ENCODE data around the gene FHIT. TPM values are rescaled to one million over a fixed set of nuclear protein-coding genes. Genes with fewer than 3 reads are reported as not detected.

The FHIT gene
- total RNA-seq, 1 donor from 2014 or later = 10.2 TPM

GRCh38 chr3:60185161-60185560, 1066.1 kb downstream of the FHIT start:
- no peak for DNase-seq (ENCODE audit: low spot score)
- ATAC-seq = no peak
- intact Hi-C loops (cut with DNase I) = no loop called here

GRCh38 chr3:60182697-60183096, 1068.6 kb downstream of the FHIT start:
- intact Hi-C loops (cut with DNase I) = no loop called here
- ATAC-seq (no peak), DNase-seq (ENCODE audit: low spot score) (no peak)

GRCh38 chr3:60178931-60179653, 1072.2 kb downstream of the FHIT start:
- DNase-seq (ENCODE audit: low spot score) (no peak), ATAC-seq (no peak)
- intact Hi-C loops (cut with DNase I) = no loop called here

- no peak for DNase-seq (ENCODE audit: low spot score)
- no peak for ATAC-seq
- intact Hi-C loops (cut with DNase I) = no loop called here
Observed at GRCh38 chr3:60177726-60178125, 1073.5 kb downstream of the FHIT start.

- intact Hi-C loops (cut with DNase I) = no loop called here
- DNase-seq (ENCODE audit: low spot score) = no peak
- ATAC-seq = no peak
Observed at GRCh38 chr3:60176614-60177013, 1074.6 kb downstream of the FHIT start.

- DNase-seq (ENCODE audit: low spot score) (no peak), ATAC-seq (no peak)
- intact Hi-C loops (cut with DNase I) = no loop called here
Observed at GRCh38 chr3:60175680-60176079, 1075.6 kb downstream of the FHIT start.

GRCh38 chr3:60169755-60170154, 1081.5 kb downstream of the FHIT start:
- no peak for DNase-seq (ENCODE audit: low spot score)
- no peak for ATAC-seq
- intact Hi-C loops (cut with DNase I) = no loop called here

GRCh38 chr3:60167186-60167585, 1084.1 kb downstream of the FHIT start:
- DNase-seq (ENCODE audit: low spot score) = no peak
- intact Hi-C loops (cut with DNase I) = no loop called here
- ATAC-seq = no peak

- intact Hi-C loops (cut with DNase I) = no loop called here
- DNase-seq (ENCODE audit: low spot score) = no peak
- ATAC-seq = no peak
Observed at GRCh38 chr3:60160822-60161748, 1090.2 kb downstream of the FHIT start.

- intact Hi-C loops (cut with DNase I) = no loop called here
- DNase-seq (ENCODE audit: low spot score) (no peak), ATAC-seq (no peak)
Observed at GRCh38 chr3:60160111-60160821, 1091.0 kb downstream of the FHIT start.

GRCh38 chr3:60158035-60158434, 1093.2 kb downstream of the FHIT start:
- no peak for DNase-seq (ENCODE audit: low spot score)
- ATAC-seq = no peak
- intact Hi-C loops (cut with DNase I) = no loop called here

GRCh38 chr3:60154011-60154410, 1097.2 kb downstream of the FHIT start:
- intact Hi-C loops (cut with DNase I) = no loop called here
- DNase-seq (ENCODE audit: low spot score) (no peak), ATAC-seq (no peak)

- DNase-seq (ENCODE audit: low spot score) (no peak), ATAC-seq (no peak)
- intact Hi-C loops (cut with DNase I) = no loop called here
Observed at GRCh38 chr3:60153221-60153999, 1097.8 kb downstream of the FHIT start.

GRCh38 chr3:60149501-60149900, 1101.8 kb downstream of the FHIT start:
- no peak for ATAC-seq
- DNase-seq (ENCODE audit: low spot score) = no peak
- intact Hi-C loops (cut with DNase I) = no loop called here

- intact Hi-C loops (cut with DNase I) = no loop called here
- ATAC-seq = no peak
- DNase-seq (ENCODE audit: low spot score) = no peak
Observed at GRCh38 chr3:60147249-60147950, 1103.9 kb downstream of the FHIT start.

GRCh38 chr3:60146121-60146520, 1105.1 kb downstream of the FHIT start:
- no peak for ATAC-seq
- intact Hi-C loops (cut with DNase I) = no loop called here
- no peak for DNase-seq (ENCODE audit: low spot score)

GRCh38 chr3:60144071-60144470, 1107.2 kb downstream of the FHIT start:
- ATAC-seq = no peak
- intact Hi-C loops (cut with DNase I) = no loop called here
- no peak for DNase-seq (ENCODE audit: low spot score)

GRCh38 chr3:60142009-60142408, 1109.2 kb downstream of the FHIT start:
- DNase-seq (ENCODE audit: low spot score) (no peak), ATAC-seq (no peak)
- intact Hi-C loops (cut with DNase I) = no loop called here

Measured in sciatic nerve (tissue), 2 donors.